Measurements from ENCODE around the gene TMEM120A. TPM values are rescaled to one million over a fixed set of nuclear protein-coding genes. Genes with fewer than 3 reads are reported as not detected.

TMEM120A gene
- total and polyA plus RNA-seq, 2 experiments from 2014 or later: 50.7 to 91.1 TPM

DNA sequence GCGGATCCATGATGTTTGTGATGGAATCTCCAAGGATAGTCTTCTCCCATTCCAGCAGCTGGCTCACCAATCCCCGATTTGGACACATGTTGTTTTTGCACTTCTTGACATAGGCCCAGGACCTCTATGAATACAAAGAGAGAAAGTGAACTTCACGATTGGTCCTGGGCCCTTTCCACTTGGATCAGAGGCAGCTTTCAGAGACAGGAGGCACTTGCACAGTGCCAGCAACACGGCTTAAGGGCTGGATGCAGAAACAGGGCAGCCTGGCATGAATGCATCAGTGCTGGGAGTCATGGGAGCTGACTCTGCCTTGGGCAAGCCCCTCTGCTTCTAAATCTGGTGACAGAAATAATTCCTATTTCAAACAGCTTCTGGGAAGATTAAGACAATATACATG lies 2.1 kb upstream of the TMEM120A start:
- WGBS (ENCODE audit: low lambda C conversion rate, missing lambda C conversion rate): 91% methylated on average over 4 of the region's 4 CpGs
- Histone ChIP-seq H3K36me3 (replicated peaks; ENCODE audit: insufficient read depth, low read depth) (no peaks in the 10 kb centered on the region), H3K9me3 (ENCODE audit: low read depth) (no peaks in the 10 kb centered on the region), H3K4me3 (no peak overlapping the region), H2AFZ (no peak overlapping the region), H3K4me1 (ENCODE audit: insufficient read depth) (peaks cover 8% of the 10 kb centered on the region), H3K4me2 (no peak overlapping the region), H4K20me1 (ENCODE audit: insufficient read depth, poor library complexity, severe bottlenecking) (no peaks in the 10 kb centered on the region), H3K27ac (no peak overlapping the region), H3K9me2 (replicated peaks; ENCODE audit: insufficient read depth) (no peaks in the 10 kb centered on the region), H3K79me2 (no peaks in the 10 kb centered on the region), H3K27me3 (no peaks in the 10 kb centered on the region)
- no peak for DNase-seq (ENCODE audit: low spot score)
- TF ChIP-seq, protein P1, sequence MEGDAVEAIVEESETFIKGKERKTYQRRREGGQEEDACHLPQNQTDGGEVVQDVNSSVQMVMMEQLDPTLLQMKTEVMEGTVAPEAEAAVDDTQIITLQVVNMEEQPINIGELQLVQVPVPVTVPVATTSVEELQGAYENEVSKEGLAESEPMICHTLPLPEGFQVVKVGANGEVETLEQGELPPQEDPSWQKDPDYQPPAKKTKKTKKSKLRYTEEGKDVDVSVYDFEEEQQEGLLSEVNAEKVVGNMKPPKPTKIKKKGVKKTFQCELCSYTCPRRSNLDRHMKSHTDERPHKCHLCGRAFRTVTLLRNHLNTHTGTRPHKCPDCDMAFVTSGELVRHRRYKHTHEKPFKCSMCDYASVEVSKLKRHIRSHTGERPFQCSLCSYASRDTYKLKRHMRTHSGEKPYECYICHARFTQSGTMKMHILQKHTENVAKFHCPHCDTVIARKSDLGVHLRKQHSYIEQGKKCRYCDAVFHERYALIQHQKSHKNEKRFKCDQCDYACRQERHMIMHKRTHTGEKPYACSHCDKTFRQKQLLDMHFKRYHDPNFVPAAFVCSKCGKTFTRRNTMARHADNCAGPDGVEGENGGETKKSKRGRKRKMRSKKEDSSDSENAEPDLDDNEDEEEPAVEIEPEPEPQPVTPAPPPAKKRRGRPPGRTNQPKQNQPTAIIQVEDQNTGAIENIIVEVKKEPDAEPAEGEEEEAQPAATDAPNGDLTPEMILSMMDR (IDR thresholded peaks at IDR 0.05; ENCODE audit: poor library complexity): no peak
- TF ChIP-seq EZH2 (IDR thresholded peaks at IDR 0.05; ENCODE audit: borderline replicate concordance) (no peak), EZH2phosphoT487 (IDR thresholded peaks at IDR 0.05; ENCODE audit: low read depth, severe bottlenecking, unreplicated experiment) (no peak)

DNA sequence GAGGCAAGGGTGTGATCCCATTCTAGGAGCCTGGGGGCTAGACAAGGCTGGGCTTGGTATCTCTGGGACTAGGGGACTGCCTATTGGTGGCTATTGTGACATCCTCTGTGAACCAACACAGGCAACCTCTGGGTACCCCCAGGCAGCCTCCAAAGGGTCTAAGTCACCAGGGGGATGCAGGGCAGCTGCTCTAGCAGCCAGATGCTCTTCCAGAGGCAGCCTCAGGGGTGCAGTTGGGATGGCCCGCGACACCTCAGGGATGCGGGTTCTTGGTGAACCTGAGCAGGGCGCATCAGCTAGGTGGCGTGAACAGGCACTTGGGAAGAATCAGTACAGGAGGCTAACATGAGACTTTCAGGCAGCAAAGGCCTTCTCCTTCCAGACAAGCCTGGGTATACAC lies 1.6 kb upstream of the TMEM120A start:
- no peak for DNase-seq (ENCODE audit: low spot score)
- no peak overlapping the region for H2AFZ ChIP-seq
- WGBS (ENCODE audit: low lambda C conversion rate, missing lambda C conversion rate): 98% methylated on average over 5 of the region's 5 CpGs
- H3K9me3 ChIP-seq (ENCODE audit: low read depth): no peaks in the 10 kb centered on the region
- TF ChIP-seq EZH2 (IDR thresholded peaks at IDR 0.05; ENCODE audit: borderline replicate concordance): no peak
- TF ChIP-seq EZH2phosphoT487 (IDR thresholded peaks at IDR 0.05; ENCODE audit: low read depth, severe bottlenecking, unreplicated experiment): no peak
- TF ChIP-seq, protein P1 (IDR thresholded peaks at IDR 0.05; ENCODE audit: poor library complexity): no peak
- H3K36me3 ChIP-seq (replicated peaks; ENCODE audit: insufficient read depth, low read depth): no peaks in the 10 kb centered on the region
- no peak overlapping the region for H3K4me3 ChIP-seq
- H4K20me1 ChIP-seq (ENCODE audit: insufficient read depth, poor library complexity, severe bottlenecking): no peaks in the 10 kb centered on the region
- no peak overlapping the region for H3K27ac ChIP-seq
- H3K27me3 ChIP-seq: no peaks in the 10 kb centered on the region
- no peaks in the 10 kb centered on the region for H3K9me2 ChIP-seq (replicated peaks; ENCODE audit: insufficient read depth)
- H3K4me1 ChIP-seq (ENCODE audit: insufficient read depth): peaks cover 8% of the 10 kb centered on the region
- no peak overlapping the region for H3K4me2 ChIP-seq
- H3K79me2 ChIP-seq: no peaks in the 10 kb centered on the region

DNA sequence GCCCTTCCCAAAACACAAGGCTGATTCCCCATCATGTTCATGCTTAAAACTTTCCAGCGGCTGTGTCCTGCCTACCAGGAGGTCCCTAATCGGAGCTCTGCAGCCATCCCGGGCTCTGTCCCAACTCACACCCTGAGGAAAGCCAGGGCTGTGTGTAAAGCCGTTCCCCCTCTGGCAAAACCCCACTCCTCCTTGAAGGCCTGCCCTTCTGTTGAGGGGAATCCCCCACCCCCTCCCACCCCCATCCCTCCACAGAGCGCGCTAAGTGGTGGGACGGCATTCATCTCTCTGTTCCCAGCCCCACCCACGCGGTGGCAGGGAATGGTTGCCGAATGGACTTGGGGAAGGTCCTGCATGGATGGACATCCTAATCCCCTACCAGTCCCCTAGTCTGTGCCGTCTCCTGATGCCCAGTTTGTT lies 667 bp upstream of the TMEM120A start:
- Histone ChIP-seq H3K9me2 (replicated peaks; ENCODE audit: insufficient read depth) (no peaks in the 10 kb centered on the region), H3K4me2 (peak overlapping the region; percentile 100), H3K36me3 (replicated peaks; ENCODE audit: insufficient read depth, low read depth) (no peaks in the 10 kb centered on the region), H3K27me3 (no peaks in the 10 kb centered on the region), H3K4me3 (no peak overlapping the region), H2AFZ (peak overlapping the region; percentile 33), H3K9me3 (ENCODE audit: low read depth) (no peaks in the 10 kb centered on the region), H3K27ac (peak overlapping the region; percentile 65), H3K4me1 (ENCODE audit: insufficient read depth) (peaks cover 8% of the 10 kb centered on the region), H4K20me1 (ENCODE audit: insufficient read depth, poor library complexity, severe bottlenecking) (no peaks in the 10 kb centered on the region), H3K79me2 (no peaks in the 10 kb centered on the region)
- no peak for DNase-seq (ENCODE audit: low spot score)
- WGBS (ENCODE audit: low lambda C conversion rate, missing lambda C conversion rate): 75% methylated on average over 11 of the region's 11 CpGs
- TF ChIP-seq EZH2phosphoT487 (IDR thresholded peaks at IDR 0.05; ENCODE audit: low read depth, severe bottlenecking, unreplicated experiment) (no peak), EZH2 (IDR thresholded peaks at IDR 0.05; ENCODE audit: borderline replicate concordance) (no peak)
- TF ChIP-seq, protein P1 (IDR thresholded peaks at IDR 0.05; ENCODE audit: poor library complexity): no peak

Data from hepatocyte (in vitro differentiated cells).